Measurements from ENCODE around the gene SENP3. TPM values are rescaled to one million over a fixed set of nuclear protein-coding genes. Genes with fewer than 3 reads are reported as not detected.

The SENP3 gene
- total and polyA plus RNA-seq, 2 of the 13 experiments (the other 11 are each of a cell fraction or from before 2014, with no cell fraction given) = 55.8 to 75.4 TPM

GRCh38 chr17:7558544-7559319 is 3.0 kb upstream of the SENP3 start, which contains the start of gene TNFSF13 (continued):
- TF ChIP-seq KDM5B (CRISPR knock-in tag; IDR thresholded peaks at IDR 0.05; ENCODE audit: borderline replicate concordance) = 0 out of 2 replicates have a peak, but pooled peaks have one; percentile 4
- TF ChIP-seq KLF12 (CRISPR knock-in tag; IDR thresholded peaks at IDR 0.05; ENCODE audit: borderline replicate concordance) = no peak

- DNase-seq (ENCODE audit: low spot score) (no peak), FAIRE-seq (peak; percentile 12), ATAC-seq (no peak)
- H3K9me3 ChIP-seq (ENCODE audit: low read length) = no peaks in the 10 kb centered on the region
- in situ Hi-C loops (cut with HindIII; ENCODE audit: extremely low pct_ligation_motif_present, low pct_unique_long_range_greater_than_20kb) = loop anchor here (5.0 kb wide), 1 partner anchor 47 kb away; no protein-coding TSS in a partner anchor
- H3K4me2 ChIP-seq (ENCODE audit: low read depth, low read length) = peak overlapping the region; percentile 91
- peaks cover 25% of the 10 kb centered on the region for H3K79me2 ChIP-seq (ENCODE audit: insufficient read depth, low read length)
- H3K27me3 ChIP-seq (ENCODE audit: control insufficient read depth in 1 of 2, insufficient read depth in 2 of 2, low read length in 2 of 2) = no peaks in the 10 kb centered on the region; a peak in 1 of 5 replicates
- H2AFZ ChIP-seq (ENCODE audit: low read length) = no peak overlapping the region
- ChIA-PET POLR2A (interaction anchor here (1.1 to 4.8 kb wide), 18 partner anchors 8 to 230 kb away, joined by 3 to 33 read pairs (median 8); partner anchors contain the start of genes CD68, MPDU1, NEURL4 and SAT2), CTCF (ENCODE audit: low intra/inter-chr PET ratio, low total read pairs) (interaction anchor here (1.4 to 3.3 kb wide), 4 partner anchors 15 to 204 kb away, joined by 3 to 43 read pairs (median 16); no protein-coding TSS in a partner anchor)
- intact Hi-C loops (cut with micrococcal nuclease; ENCODE audit: unreplicated experiment) = loop anchor here (2.0 to 10.0 kb wide), 2 partner anchors 37 to 205 kb away; partner anchors contain the start of genes KCTD11 and TMEM95
- WGBS (ENCODE audit: low lambda C conversion rate) = 45% methylated on average over 18 of the region's 18 CpGs
- peak overlapping the region; percentile 58; the same call in 1 of the 2 replicates for H3K9ac ChIP-seq (ENCODE audit: insufficient read depth, low read depth, low read length)
- no TSS peak for BruUV-seq (replicated peaks)
- no peaks in the 10 kb centered on the region for H4K20me1 ChIP-seq (ENCODE audit: insufficient read depth, low read length)
- peaks cover 3 to 9% of the 10 kb centered on the region in 2 experiments for H3K36me3 ChIP-seq (replicated peaks in 1 of 2; ENCODE audit: control insufficient read depth in 1 of 2, insufficient read depth in 2 of 2, low read length in 2 of 2)
- H3K4me1 ChIP-seq (ENCODE audit: insufficient read depth, low read length) = peaks cover 66% of the 10 kb centered on the region
- H3K27ac ChIP-seq (ENCODE audit: extremely low read length, insufficient read depth, low read length) = no peak overlapping the region
- H3K4me3 ChIP-seq (replicated peaks in 1 of 3; ENCODE audit: insufficient read depth in 1 of 3, low read depth in 2 of 3, low read length in 3 of 3) = peak overlapping the region; percentile 32 to 92 (median 49)
- TF ChIP-seq MEIS2 (CRISPR knock-in tag; IDR thresholded peaks at IDR 0.05) = no peak
- no peak for TF ChIP-seq BRCA1 (CRISPR knock-in tag; IDR thresholded peaks at IDR 0.05)
- TF ChIP-seq ZNF337 (CRISPR knock-in tag; IDR thresholded peaks at IDR 0.05; ENCODE audit: borderline replicate concordance, low read depth) = no peak
- 0 out of 2 replicates have a peak, but pooled peaks have one; percentile 34 for TF ChIP-seq ZMAT3 (CRISPR knock-in tag; conservative IDR thresholded peaks at IDR 0.05)
- 0 out of 2 replicates have a peak, but pooled peaks have one; percentile 19 for TF ChIP-seq THAP7 (CRISPR knock-in tag; IDR thresholded peaks at IDR 0.05)
- no peak for TF ChIP-seq SP2 (CRISPR knock-in tag; IDR thresholded peaks at IDR 0.05)
- TF ChIP-seq PITX1 (CRISPR knock-in tag; IDR thresholded peaks at IDR 0.05) = no peak
- no peak for TF ChIP-seq CEBPZ (IDR thresholded peaks at IDR 0.05; ENCODE audit: low read length)
- no peak for TF ChIP-seq TCF12 (IDR thresholded peaks at IDR 0.05)
- 0 out of 2 replicates have a peak, but pooled peaks have one; percentile 18 for TF ChIP-seq TCF12 (CRISPR knock-in tag; IDR thresholded peaks at IDR 0.05)
- no peak for TF ChIP-seq PRMT3 (CRISPR knock-in tag; IDR thresholded peaks at IDR 0.05; ENCODE audit: borderline replicate concordance, low read depth)
- TF ChIP-seq ZMAT5 (CRISPR knock-in tag; IDR thresholded peaks at IDR 0.05; ENCODE audit: borderline replicate concordance, low read depth) = no peak
- no peak for TF ChIP-seq ZFY (CRISPR knock-in tag; IDR thresholded peaks at IDR 0.05)
Measured at GRCh38 chr17:7559320-7560171, 2.2 kb upstream of the SENP3 start.
